Uterus (tissue), 2 donors: ENCODE measurements around the gene CFAP61.

Source experiments
- CTCF ChIP-seq, 4 experiments: fragments of 200-600 bp in 2 of 4; fragments of 450-650 bp in 2 of 4; sonication (generic) in 2 of 4; IDR thresholded peaks; one replicate each; pipeline ENCODE4 v1.5.1; 2016 to 2019; ENCODE audit warnings: antibody characterized with exemption in 4 of 4, mild to moderate bottlenecking in 2 of 4, moderate library complexity in 1 of 4
- POLR2A ChIP-seq, 2 donors: fragments of 450-650 bp; IDR thresholded peaks; one replicate each; pipeline ENCODE4 v1.6.1; 2016; ENCODE audit warnings: antibody characterized with exemption in 2 of 2, mild to moderate bottlenecking in 1 of 2, moderate library complexity in 1 of 2

GRCh38 chr20:20212675-20213096, 160.4 kb downstream of the CFAP61 start:
- TF ChIP-seq CTCF (IDR thresholded peaks at IDR 0.05): no peak
- TF ChIP-seq POLR2A (IDR thresholded peaks at IDR 0.05): no peak
